Measurements from ENCODE around the gene ANKRD16. TPM values are rescaled to one million over a fixed set of nuclear protein-coding genes. Genes with fewer than 3 reads are reported as not detected.

Gene ANKRD16
- 6.0 TPM for total RNA-seq
- polyA plus RNA-seq (ENCODE audit: insufficient read depth in 1 of 8, insufficient read length in 8 of 8, low replicate concordance in 1 of 8) = 1 to 10 TPM; 6.4 to 7.9 (median 7.0) TPM
- long read RNA-seq, donor 1, partial matches to known transcripts = 0 of 1 reads
- long read RNA-seq, donor 1, other reads (novel, unspliced or antisense) = 0 of 1 reads
- long read RNA-seq, donor 2 = 0 reads
- long read RNA-seq, donor 3, partial matches to known transcripts = 0 of 2 reads
- long read RNA-seq, donor 3, other reads (novel, unspliced or antisense) = 0 of 2 reads
- long read RNA-seq, donor 4, partial matches to known transcripts = 0 of 2 reads
- long read RNA-seq, donor 4, other reads (novel, unspliced or antisense) = 0 of 2 reads
- long read RNA-seq, donor 5, partial matches to known transcripts = 0 of 5 reads
- long read RNA-seq, donor 5, other reads (novel, unspliced or antisense) = 0 of 5 reads
- long read RNA-seq, donor 6, partial matches to known transcripts = 0 of 3 reads
- long read RNA-seq, donor 6, other reads (novel, unspliced or antisense) = 0 of 3 reads
- long read RNA-seq, donor 7, partial matches to known transcripts = 0 of 3 reads
- long read RNA-seq, donor 7, other reads (novel, unspliced or antisense) = 0 of 3 reads
- long read RNA-seq, donor 8 = 0 reads
- long read RNA-seq, donor 9 = 0 reads
- long read RNA-seq, donor 10, partial matches to known transcripts = 0 of 2 reads
- long read RNA-seq, donor 10, other reads (novel, unspliced or antisense) = 0 of 2 reads
- long read RNA-seq, donor 11, partial matches to known transcripts = 0 of 1 reads
- long read RNA-seq, donor 11, other reads (novel, unspliced or antisense) = 0 of 1 reads

- Histone ChIP-seq H3K36me3 (ENCODE audit: control insufficient read depth, insufficient read depth, low read length) (peaks cover 28% of the 10 kb centered on the region), H3K4me3 (ENCODE audit: low read length) (peak within 1 kb of the TSS; percentile 81), H3K27ac (ENCODE audit: low read length) (peak within 1 kb of the TSS; percentile 74), H3K27me3 (ENCODE audit: control insufficient read depth, insufficient read depth, low read length) (no peaks in the 10 kb centered on the region), H3K4me1 (ENCODE audit: control insufficient read depth, insufficient read depth, low read length) (peaks cover 26% of the 10 kb centered on the region), H3K9me3 (replicated peaks; ENCODE audit: control insufficient read depth, low read depth, low read length) (no peaks in the 10 kb centered on the region)
- DNase-seq = peak; percentile 100
- WGBS (ENCODE audit: insufficient coverage) = under 1% methylated on average over 109 of the region's 109 CpGs
These were observed at the start of gene ANKRD16, which contains the start of gene FBH1 for GRCh38 chr10:5889624-5890451. TSS of gene ANKRD16 (minus strand) at chr10:5889893. CDS start at chr10:5889354, 539 bp downstream. TSS of gene FBH1 (plus strand) at chr10:5890243. CDS start at chr10:5890346, 103 bp downstream.

DNA sequence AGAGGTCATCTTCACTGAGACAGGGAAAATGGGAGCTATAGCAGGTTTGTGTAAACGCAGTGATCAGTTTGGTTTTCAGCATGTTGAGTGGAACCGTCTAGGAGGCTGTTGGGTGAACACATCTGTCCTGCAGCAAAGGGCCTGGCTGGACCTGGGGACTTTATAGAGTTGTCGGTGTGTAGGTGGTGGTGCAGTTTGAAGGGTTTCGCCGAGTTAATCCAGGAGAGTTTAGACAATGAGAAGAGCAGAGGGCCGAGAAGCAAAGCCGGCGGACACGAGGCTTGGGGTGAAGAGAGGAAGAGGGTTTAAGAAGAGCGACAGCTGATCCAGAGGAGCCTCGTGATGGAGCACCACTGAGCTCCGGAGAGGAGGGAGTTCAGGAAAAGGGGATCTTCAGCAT, 48.6 kb upstream of the ANKRD16 start:
- WGBS (ENCODE audit: insufficient coverage) = 86% methylated on average over 12 of the region's 12 CpGs
- DNase-seq = no peak
- no peaks in the 10 kb centered on the region for H3K9me3 ChIP-seq (replicated peaks; ENCODE audit: control insufficient read depth, low read depth, low read length)
- H3K4me3 ChIP-seq (ENCODE audit: low read length) = no peak overlapping the region
- H3K27me3 ChIP-seq (ENCODE audit: control insufficient read depth, insufficient read depth, low read length) = no peaks in the 10 kb centered on the region
- H3K36me3 ChIP-seq (ENCODE audit: control insufficient read depth, insufficient read depth, low read length) = peaks cover 47% of the 10 kb centered on the region
- no peak overlapping the region for H3K27ac ChIP-seq (ENCODE audit: low read length)
- peaks cover 17% of the 10 kb centered on the region for H3K4me1 ChIP-seq (ENCODE audit: control insufficient read depth, insufficient read depth, low read length)

DNA sequence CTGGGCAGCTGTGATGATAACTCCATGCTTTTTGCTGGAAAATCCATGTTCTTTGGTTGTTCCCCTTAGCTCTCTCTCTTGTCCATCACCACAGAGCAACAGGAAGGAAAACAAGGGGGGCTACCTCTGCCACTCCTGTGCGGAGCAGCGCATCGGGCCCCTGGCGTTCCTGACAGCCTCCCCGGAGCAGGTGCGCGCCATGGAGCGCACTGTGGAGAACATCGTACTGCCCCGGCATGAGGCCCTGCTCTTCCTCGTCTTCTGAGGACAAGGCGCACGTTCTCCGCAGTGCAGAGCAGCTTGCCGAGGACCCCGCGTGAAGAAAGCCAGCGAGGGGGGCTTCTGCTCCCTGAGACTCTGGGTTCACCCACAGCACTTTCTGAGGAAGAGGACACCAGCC, 47.3 kb upstream of the ANKRD16 start:
- Histone ChIP-seq H3K4me1 (ENCODE audit: control insufficient read depth, insufficient read depth, low read length) (peaks cover 9% of the 10 kb centered on the region), H3K9me3 (replicated peaks; ENCODE audit: control insufficient read depth, low read depth, low read length) (no peaks in the 10 kb centered on the region), H3K27me3 (ENCODE audit: control insufficient read depth, insufficient read depth, low read length) (no peaks in the 10 kb centered on the region), H3K4me3 (ENCODE audit: low read length) (no peak overlapping the region), H3K27ac (ENCODE audit: low read length) (no peak overlapping the region), H3K36me3 (ENCODE audit: control insufficient read depth, insufficient read depth, low read length) (peaks cover 55% of the 10 kb centered on the region)
- 87% methylated on average over 15 of the region's 18 CpGs for WGBS (ENCODE audit: insufficient coverage)
- no peak for DNase-seq

DNA sequence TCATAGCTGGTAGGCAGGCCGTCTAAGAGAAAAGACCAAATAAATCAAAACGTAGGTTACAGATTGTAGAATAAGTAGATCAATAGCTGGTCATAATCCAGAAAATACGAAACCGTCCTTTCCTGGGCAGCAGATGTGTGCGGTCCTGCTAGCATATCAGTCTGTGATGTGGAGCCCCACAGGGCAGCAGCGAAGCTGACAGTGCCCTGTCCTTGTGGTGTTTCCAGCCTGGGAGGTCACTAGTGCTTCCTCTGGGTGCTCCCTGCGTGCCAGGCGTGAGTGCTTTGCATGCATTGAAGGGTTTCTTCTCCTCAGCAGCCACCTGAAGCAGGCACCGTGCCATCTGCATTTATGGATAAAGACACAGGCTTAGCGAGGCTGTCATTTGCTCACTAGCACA, 45.9 kb upstream of the ANKRD16 start:
- no peak for DNase-seq
- H3K4me3 ChIP-seq (ENCODE audit: low read length) = no peak overlapping the region
- H3K27ac ChIP-seq (ENCODE audit: low read length) = no peak overlapping the region
- H3K4me1 ChIP-seq (ENCODE audit: control insufficient read depth, insufficient read depth, low read length) = no peaks in the 10 kb centered on the region
- 90% methylated on average over 9 of the region's 10 CpGs for WGBS (ENCODE audit: insufficient coverage)
- no peaks in the 10 kb centered on the region for H3K9me3 ChIP-seq (replicated peaks; ENCODE audit: control insufficient read depth, low read depth, low read length)
- no peaks in the 10 kb centered on the region for H3K27me3 ChIP-seq (ENCODE audit: control insufficient read depth, insufficient read depth, low read length)
- peaks cover 56% of the 10 kb centered on the region for H3K36me3 ChIP-seq (ENCODE audit: control insufficient read depth, insufficient read depth, low read length)

- no peak for DNase-seq
- no peaks in the 10 kb centered on the region for H3K9me3 ChIP-seq (replicated peaks; ENCODE audit: control insufficient read depth, low read depth, low read length)
- peaks cover 70% of the 10 kb centered on the region for H3K36me3 ChIP-seq (ENCODE audit: control insufficient read depth, insufficient read depth, low read length)
- no peaks in the 10 kb centered on the region for H3K4me1 ChIP-seq (ENCODE audit: control insufficient read depth, insufficient read depth, low read length)
- 96% methylated on average over 5 of the region's 14 CpGs for WGBS (ENCODE audit: insufficient coverage)
- no peak overlapping the region for H3K27ac ChIP-seq (ENCODE audit: low read length)
- no peaks in the 10 kb centered on the region for H3K27me3 ChIP-seq (ENCODE audit: control insufficient read depth, insufficient read depth, low read length)
- no peak overlapping the region for H3K4me3 ChIP-seq (ENCODE audit: low read length)
These were observed 44.3 kb upstream of the ANKRD16 start for GRCh38 chr10:5933909-5934546.

- Histone ChIP-seq H3K27me3 (ENCODE audit: control insufficient read depth, insufficient read depth, low read length) (no peaks in the 10 kb centered on the region), H3K36me3 (ENCODE audit: control insufficient read depth, insufficient read depth, low read length) (peaks cover 65% of the 10 kb centered on the region), H3K4me1 (ENCODE audit: control insufficient read depth, insufficient read depth, low read length) (peaks cover 2% of the 10 kb centered on the region), H3K27ac (ENCODE audit: low read length) (no peak overlapping the region), H3K4me3 (ENCODE audit: low read length) (no peak overlapping the region), H3K9me3 (replicated peaks; ENCODE audit: control insufficient read depth, low read depth, low read length) (no peaks in the 10 kb centered on the region)
- DNase-seq = no peak
- 84% methylated on average over 5 of the region's 5 CpGs for WGBS (ENCODE audit: insufficient coverage)
These were observed 42.7 kb upstream of the ANKRD16 start for GRCh38 chr10:5932345-5932744.

GRCh38 chr10:5930272-5930671, 40.6 kb upstream of the ANKRD16 start:
- Histone ChIP-seq H3K27me3 (ENCODE audit: control insufficient read depth, insufficient read depth, low read length) (no peaks in the 10 kb centered on the region), H3K4me1 (ENCODE audit: control insufficient read depth, insufficient read depth, low read length) (peaks cover 5% of the 10 kb centered on the region), H3K27ac (ENCODE audit: low read length) (no peak overlapping the region), H3K36me3 (ENCODE audit: control insufficient read depth, insufficient read depth, low read length) (peaks cover 62% of the 10 kb centered on the region), H3K9me3 (replicated peaks; ENCODE audit: control insufficient read depth, low read depth, low read length) (no peaks in the 10 kb centered on the region), H3K4me3 (ENCODE audit: low read length) (no peak overlapping the region)
- 87% methylated on average over 4 of the region's 11 CpGs for WGBS (ENCODE audit: insufficient coverage)
- no peak for DNase-seq

DNA sequence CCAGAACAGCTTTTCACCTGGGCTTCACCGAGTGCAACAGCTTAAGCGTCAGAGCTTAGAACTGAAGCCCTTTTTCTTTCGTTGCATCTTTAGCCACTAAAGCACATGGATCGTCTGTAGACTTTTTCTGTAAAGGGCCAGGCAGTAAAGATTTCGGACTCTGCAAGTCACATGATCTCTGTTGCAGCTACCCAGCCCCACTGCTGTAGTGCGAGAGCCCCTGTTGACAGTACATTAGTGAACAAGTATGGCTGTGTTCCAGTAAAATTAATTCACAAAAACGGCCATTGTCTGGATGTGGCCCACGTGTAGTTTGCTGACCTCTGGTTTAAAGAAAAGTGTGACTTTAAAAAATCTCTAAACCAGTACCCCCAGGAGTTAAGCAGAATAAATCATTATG, 39.7 kb upstream of the ANKRD16 start:
- no peaks in the 10 kb centered on the region for H3K9me3 ChIP-seq (replicated peaks; ENCODE audit: control insufficient read depth, low read depth, low read length)
- no peak for DNase-seq
- no peaks in the 10 kb centered on the region for H3K27me3 ChIP-seq (ENCODE audit: control insufficient read depth, insufficient read depth, low read length)
- 69% methylated on average over 4 of the region's 8 CpGs for WGBS (ENCODE audit: insufficient coverage)
- no peak overlapping the region for H3K4me3 ChIP-seq (ENCODE audit: low read length)
- H3K27ac ChIP-seq (ENCODE audit: low read length) = no peak overlapping the region
- H3K4me1 ChIP-seq (ENCODE audit: control insufficient read depth, insufficient read depth, low read length) = peaks cover 5% of the 10 kb centered on the region
- peaks cover 62% of the 10 kb centered on the region for H3K36me3 ChIP-seq (ENCODE audit: control insufficient read depth, insufficient read depth, low read length)

- Histone ChIP-seq H3K36me3 (ENCODE audit: control insufficient read depth, insufficient read depth, low read length) (peaks cover 72% of the 10 kb centered on the region), H3K4me3 (ENCODE audit: low read length) (no peak overlapping the region), H3K4me1 (ENCODE audit: control insufficient read depth, insufficient read depth, low read length) (peaks cover 5% of the 10 kb centered on the region), H3K27ac (ENCODE audit: low read length) (no peak overlapping the region), H3K27me3 (ENCODE audit: control insufficient read depth, insufficient read depth, low read length) (no peaks in the 10 kb centered on the region), H3K9me3 (replicated peaks; ENCODE audit: control insufficient read depth, low read depth, low read length) (no peaks in the 10 kb centered on the region)
- WGBS (ENCODE audit: insufficient coverage) = 68% methylated on average over 3 of the region's 8 CpGs
- DNase-seq = peak; percentile 85
These were observed 37.6 kb upstream of the ANKRD16 start for GRCh38 chr10:5927306-5927705.
